ENCODE results near the gene DNAH9. TPM values are rescaled to one million over a fixed set of nuclear protein-coding genes. Genes with fewer than 3 reads are reported as not detected.
A peak's percentile ranks its signal among the peaks of the same experiment; 100 is the strongest.

The DNAH9 gene
- total RNA-seq, 4 donors from 2014 or later, result 0.41 to 1.9 (median 0.79) TPM; not detected in 1

GRCh38 chr17:11608396-11608795 is 10.1 kb downstream of the DNAH9 start:
- Histone ChIP-seq H3K9me3 (no peaks in the 10 kb centered on the region), H3K4me1 (peaks cover 5 to 20% (median 11%) of the 10 kb centered on the region in 4 donors), H3K4me3 (no peak overlapping the region), H3K27me3 (no peaks in the 10 kb centered on the region), H3K27ac (peak overlapping the region; percentile 51 to 72 (median 58)), H3K36me3 (no peaks in the 10 kb centered on the region)
- in situ Hi-C loops (cut with MboI; ENCODE audit: low pct_ligation_motif_present in 1 of 4, low pct_unique_long_range_greater_than_20kb in 1 of 4, low sequenced_read_pairs in 3 of 4) (loop anchor here in 2 of 4 donors (25.0 kb wide), 2 partner anchors 96 to 871 kb away; partner anchors contain the start of gene TMEM220 (in 1 of the 2)), intact Hi-C loops (cut with DNase I; ENCODE audit: low total_unique reads) (no loop called here)
- peak in 2 of 3 donors; percentile 44 to 57 for TF ChIP-seq POLR2AphosphoS5 (IDR thresholded peaks at IDR 0.05)
- no peak for TF ChIP-seq POLR2A (IDR thresholded peaks at IDR 0.05)
- DNase-seq, result peak; percentile 62
- WGBS, 2 donors (ENCODE audit: low coverage in 1 of 2), result 0 to 22% methylated on average over 1 to 6 of the region's 6 CpGs

GRCh38 chr17:11610999-11611566 is 12.8 kb downstream of the DNAH9 start:
- no peak for DNase-seq
- Histone ChIP-seq H3K27ac (no peak overlapping the region), H3K27me3 (no peaks in the 10 kb centered on the region), H3K36me3 (no peaks in the 10 kb centered on the region), H3K9me3 (no peaks in the 10 kb centered on the region), H3K4me3 (no peak overlapping the region), H3K4me1 (peaks cover 5 to 20% (median 11%) of the 10 kb centered on the region in 4 donors)
- in situ Hi-C loops (cut with MboI; ENCODE audit: low pct_ligation_motif_present in 1 of 4, low pct_unique_long_range_greater_than_20kb in 1 of 4, low sequenced_read_pairs in 3 of 4), result loop anchor here in 2 of 4 donors (10.0 to 25.0 kb wide), 3 partner anchors 56 to 874 kb away; partner anchors contain the start of gene TMEM220 (in 1 of the 2)
- TF ChIP-seq EP300 (IDR thresholded peaks at IDR 0.05; ENCODE audit: low read depth), result no peak
- TF ChIP-seq POLR2A (IDR thresholded peaks at IDR 0.05), result no peak
- TF ChIP-seq, protein P1, sequence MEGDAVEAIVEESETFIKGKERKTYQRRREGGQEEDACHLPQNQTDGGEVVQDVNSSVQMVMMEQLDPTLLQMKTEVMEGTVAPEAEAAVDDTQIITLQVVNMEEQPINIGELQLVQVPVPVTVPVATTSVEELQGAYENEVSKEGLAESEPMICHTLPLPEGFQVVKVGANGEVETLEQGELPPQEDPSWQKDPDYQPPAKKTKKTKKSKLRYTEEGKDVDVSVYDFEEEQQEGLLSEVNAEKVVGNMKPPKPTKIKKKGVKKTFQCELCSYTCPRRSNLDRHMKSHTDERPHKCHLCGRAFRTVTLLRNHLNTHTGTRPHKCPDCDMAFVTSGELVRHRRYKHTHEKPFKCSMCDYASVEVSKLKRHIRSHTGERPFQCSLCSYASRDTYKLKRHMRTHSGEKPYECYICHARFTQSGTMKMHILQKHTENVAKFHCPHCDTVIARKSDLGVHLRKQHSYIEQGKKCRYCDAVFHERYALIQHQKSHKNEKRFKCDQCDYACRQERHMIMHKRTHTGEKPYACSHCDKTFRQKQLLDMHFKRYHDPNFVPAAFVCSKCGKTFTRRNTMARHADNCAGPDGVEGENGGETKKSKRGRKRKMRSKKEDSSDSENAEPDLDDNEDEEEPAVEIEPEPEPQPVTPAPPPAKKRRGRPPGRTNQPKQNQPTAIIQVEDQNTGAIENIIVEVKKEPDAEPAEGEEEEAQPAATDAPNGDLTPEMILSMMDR (IDR thresholded peaks at IDR 0.05), result no peak
- TF ChIP-seq POLR2AphosphoS5 (IDR thresholded peaks at IDR 0.05), result no peak
- WGBS, 2 donors (ENCODE audit: low coverage in 1 of 2), result 49 to 65% methylated on average over 2 to 6 of the region's 6 CpGs
- intact Hi-C loops (cut with DNase I; ENCODE audit: low total_unique reads), result no loop called here

- H3K4me3 ChIP-seq, result no peak overlapping the region
- no peaks in the 10 kb centered on the region for H3K9me3 ChIP-seq
- H3K27me3 ChIP-seq, result no peaks in the 10 kb centered on the region
- intact Hi-C loops (cut with DNase I; ENCODE audit: low total_unique reads) (no loop called here), in situ Hi-C loops (cut with MboI; ENCODE audit: low pct_ligation_motif_present in 1 of 4, low pct_unique_long_range_greater_than_20kb in 1 of 4, low sequenced_read_pairs in 3 of 4) (loop anchor here in 2 of 4 donors (10.0 to 25.0 kb wide), 3 partner anchors 58 to 876 kb away; partner anchors contain the start of gene TMEM220 (in 1 of the 2))
- H3K4me1 ChIP-seq, result peaks cover 2 to 16% (median 9%) of the 10 kb centered on the region in 4 donors
- no peak overlapping the region for H3K27ac ChIP-seq
- 44 to 60% methylated on average over 1 to 2 of the region's 2 CpGs for WGBS, 2 donors (ENCODE audit: low coverage in 1 of 2)
- no peak for DNase-seq
- TF ChIP-seq EP300 (IDR thresholded peaks at IDR 0.05; ENCODE audit: low read depth) (no peak), POLR2AphosphoS5 (IDR thresholded peaks at IDR 0.05) (no peak), POLR2A (IDR thresholded peaks at IDR 0.05) (no peak)
- TF ChIP-seq, protein P1 (IDR thresholded peaks at IDR 0.05), result no peak
- no peaks in the 10 kb centered on the region for H3K36me3 ChIP-seq
Observed at GRCh38 chr17:11612956-11613355, 14.7 kb downstream of the DNAH9 start.

- peak; percentile 86 for DNase-seq
- Histone ChIP-seq H3K4me3 (peak overlapping the region in 1 of 4 donors; percentile 18), H3K27ac (peak overlapping the region; percentile 62 to 76 (median 65)), H3K9me3 (no peaks in the 10 kb centered on the region), H3K36me3 (no peaks in the 10 kb centered on the region), H3K27me3 (no peaks in the 10 kb centered on the region), H3K4me1 (peaks cover 0 to 10% (median 3%) of the 10 kb centered on the region in 4 donors)
- in situ Hi-C loops (cut with MboI; ENCODE audit: low pct_ligation_motif_present in 1 of 4, low pct_unique_long_range_greater_than_20kb in 1 of 4, low sequenced_read_pairs in 3 of 4), result loop anchor here in 2 of 4 donors (10.0 to 25.0 kb wide), 3 partner anchors 64 to 882 kb away; partner anchors contain the start of gene TMEM220 (in 1 of the 2)
- TF ChIP-seq POLR2AphosphoS5 (IDR thresholded peaks at IDR 0.05) (peak in 2 of 3 donors; percentile 19 to 54), POLR2A (IDR thresholded peaks at IDR 0.05) (no peak)
- intact Hi-C loops (cut with DNase I; ENCODE audit: low total_unique reads), result no loop called here
- WGBS, 2 donors (ENCODE audit: low coverage in 1 of 2), result 8 to 39% methylated on average over 4 to 8 of the region's 8 CpGs
Observed at GRCh38 chr17:11618861-11619566, 20.7 kb downstream of the DNAH9 start.

DNA sequence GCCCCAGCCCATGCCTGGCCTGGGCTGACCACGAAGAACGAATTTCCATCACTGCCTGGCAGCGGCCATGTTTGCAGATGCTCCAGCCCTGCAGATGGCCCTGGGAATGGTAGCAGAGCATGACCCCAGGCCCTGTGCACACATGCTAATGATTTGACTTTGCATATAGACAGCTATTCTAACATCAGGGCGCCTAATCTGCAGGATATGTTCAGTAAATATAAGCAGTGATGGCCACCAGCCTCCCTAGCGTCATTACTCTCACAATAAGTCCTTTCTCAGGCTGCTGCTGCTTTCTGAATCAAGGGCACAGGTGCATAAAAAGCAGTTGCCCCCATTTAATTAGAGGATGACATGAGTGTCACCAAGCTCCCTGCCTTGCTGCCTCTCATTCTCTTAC is 24.2 kb downstream of the DNAH9 start:
- no peak for DNase-seq
- 74% methylated on average over 5 of the region's 5 CpGs; no CpG with 5 or more reads in 1 of the 2 donors for WGBS, 2 donors (ENCODE audit: low coverage in 1 of 2)
- Histone ChIP-seq H3K36me3 (no peaks in the 10 kb centered on the region), H3K4me1 (peaks cover 0 to 16% (median 4%) of the 10 kb centered on the region in 4 donors), H3K27me3 (no peaks in the 10 kb centered on the region), H3K9me3 (no peaks in the 10 kb centered on the region), H3K4me3 (no peak overlapping the region), H3K27ac (no peak overlapping the region)
- in situ Hi-C loops (cut with MboI; ENCODE audit: low pct_ligation_motif_present in 1 of 4, low pct_unique_long_range_greater_than_20kb in 1 of 4, low sequenced_read_pairs in 3 of 4) (loop anchor here in 2 of 4 donors (25.0 kb wide), 2 partner anchors 110 to 885 kb away; partner anchors contain the start of gene TMEM220 (in 1 of the 2)), intact Hi-C loops (cut with DNase I; ENCODE audit: low total_unique reads) (no loop called here)
- TF ChIP-seq POLR2AphosphoS5 (IDR thresholded peaks at IDR 0.05) (no peak), EP300 (IDR thresholded peaks at IDR 0.05; ENCODE audit: low read depth) (no peak)
- TF ChIP-seq, protein P1 (IDR thresholded peaks at IDR 0.05), result no peak
